Measurements from ENCODE around the gene RPS27A.
"Not testable (repeated sequence)": the region's sequence is repeated elsewhere in the genome, so short reads cannot be mapped to it uniquely, and the experiment has no call there.

RPS27A gene

DNA sequence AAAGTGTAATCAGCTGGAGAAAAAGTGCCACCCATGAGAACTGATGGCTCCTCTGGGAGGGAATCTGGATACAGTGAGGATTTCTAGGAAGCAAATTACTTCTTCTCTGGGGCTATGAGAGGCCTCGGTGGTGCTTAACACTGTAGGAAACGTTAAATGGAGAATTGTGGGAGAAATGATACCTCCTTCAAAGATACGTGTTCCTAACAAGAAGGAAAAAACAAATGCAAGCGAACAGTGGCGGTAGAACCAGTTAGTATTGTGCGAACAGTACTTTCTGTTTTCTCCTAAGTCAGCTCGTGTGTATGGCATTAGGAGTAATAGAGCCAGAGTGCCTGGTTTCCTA lies 37.1 kb downstream of the RPS27A start:
- H3K4me3 ChIP-seq (ENCODE audit: low read depth, low read length), result peak overlapping the region; percentile 91
- TF ChIP-seq, protein P1, sequence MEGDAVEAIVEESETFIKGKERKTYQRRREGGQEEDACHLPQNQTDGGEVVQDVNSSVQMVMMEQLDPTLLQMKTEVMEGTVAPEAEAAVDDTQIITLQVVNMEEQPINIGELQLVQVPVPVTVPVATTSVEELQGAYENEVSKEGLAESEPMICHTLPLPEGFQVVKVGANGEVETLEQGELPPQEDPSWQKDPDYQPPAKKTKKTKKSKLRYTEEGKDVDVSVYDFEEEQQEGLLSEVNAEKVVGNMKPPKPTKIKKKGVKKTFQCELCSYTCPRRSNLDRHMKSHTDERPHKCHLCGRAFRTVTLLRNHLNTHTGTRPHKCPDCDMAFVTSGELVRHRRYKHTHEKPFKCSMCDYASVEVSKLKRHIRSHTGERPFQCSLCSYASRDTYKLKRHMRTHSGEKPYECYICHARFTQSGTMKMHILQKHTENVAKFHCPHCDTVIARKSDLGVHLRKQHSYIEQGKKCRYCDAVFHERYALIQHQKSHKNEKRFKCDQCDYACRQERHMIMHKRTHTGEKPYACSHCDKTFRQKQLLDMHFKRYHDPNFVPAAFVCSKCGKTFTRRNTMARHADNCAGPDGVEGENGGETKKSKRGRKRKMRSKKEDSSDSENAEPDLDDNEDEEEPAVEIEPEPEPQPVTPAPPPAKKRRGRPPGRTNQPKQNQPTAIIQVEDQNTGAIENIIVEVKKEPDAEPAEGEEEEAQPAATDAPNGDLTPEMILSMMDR (conservative IDR thresholded peaks at IDR 0.05; ENCODE audit: low read depth, low read length), result no peak
- peak; percentile 5 for DNase-seq (ENCODE audit: low read depth)

DNA sequence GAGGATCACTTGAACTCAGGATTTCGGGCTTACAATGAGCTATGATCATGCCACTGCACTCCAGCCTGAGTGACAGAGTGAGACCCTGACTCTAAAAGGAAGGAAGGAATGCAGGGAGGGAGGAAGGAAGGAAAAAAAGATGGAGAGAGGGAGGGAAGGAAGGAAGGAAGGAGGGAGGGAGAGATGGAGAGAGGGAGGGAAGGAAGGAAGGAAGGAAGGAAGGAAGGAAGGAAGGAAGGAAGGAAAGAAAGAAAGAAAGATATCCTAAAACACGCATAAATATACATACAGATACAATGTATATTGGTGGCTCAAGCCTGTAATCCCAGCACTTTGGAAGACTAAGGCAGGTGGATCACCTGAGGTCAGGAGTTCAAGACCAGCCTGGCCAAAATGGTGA lies 41.9 kb downstream of the RPS27A start:
- DNase-seq (ENCODE audit: low read depth); H3K4me3 ChIP-seq (ENCODE audit: low read depth, low read length): not testable (repeated sequence)

DNA sequence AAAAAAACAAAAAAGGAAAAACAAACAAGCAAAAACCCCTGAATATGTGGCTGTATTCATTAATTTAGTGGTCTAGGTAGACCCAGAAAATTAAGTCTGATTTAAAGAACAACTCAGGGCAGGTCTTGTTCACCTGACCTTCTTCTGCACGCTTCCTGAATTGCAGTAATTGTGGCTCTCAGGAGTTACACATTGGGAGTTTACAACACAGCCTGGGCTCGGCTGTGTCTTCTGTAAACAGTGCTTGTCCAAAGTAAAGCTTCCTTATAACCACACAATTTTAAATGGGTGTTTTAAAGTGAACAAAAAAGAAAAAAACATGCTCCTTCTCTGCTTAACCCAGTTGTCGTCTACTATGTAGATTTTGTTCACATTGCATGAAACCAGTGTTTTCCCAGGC lies 44.8 kb downstream of the RPS27A start:
- no peak for DNase-seq (ENCODE audit: low read depth)
- TF ChIP-seq, protein P1 (conservative IDR thresholded peaks at IDR 0.05; ENCODE audit: low read depth, low read length), result no peak
- no peak overlapping the region for H3K4me3 ChIP-seq (ENCODE audit: low read depth, low read length)

DNA sequence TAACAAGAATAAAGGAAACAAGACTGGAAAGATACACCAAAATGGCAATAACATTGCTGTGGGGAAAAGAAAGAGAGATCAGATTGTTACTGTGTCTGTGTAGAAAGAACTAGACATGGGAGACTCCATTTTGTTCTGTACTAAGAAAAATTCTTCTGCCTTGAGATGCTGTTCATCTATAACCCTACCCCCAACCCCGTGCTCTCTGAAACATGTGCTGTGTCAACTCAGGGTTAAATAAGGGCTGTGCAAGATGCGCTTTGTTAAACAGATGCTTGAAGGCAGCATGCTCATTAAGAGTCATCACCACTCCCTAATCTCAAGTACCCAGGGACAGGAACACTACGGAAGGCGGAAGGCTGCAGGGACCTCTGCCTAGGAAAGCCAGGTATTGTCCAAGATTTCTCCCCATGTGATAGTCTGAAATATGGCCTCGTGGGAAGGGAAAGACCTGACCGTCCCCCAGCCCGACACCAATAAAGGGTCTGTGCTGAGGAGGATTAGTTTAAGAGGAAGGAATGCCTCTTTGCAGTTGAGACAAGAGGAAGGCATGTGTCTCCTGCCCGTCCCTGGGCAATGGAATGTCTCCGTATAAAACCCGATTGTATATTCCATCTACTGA lies 46.8 kb downstream of the RPS27A start:
- not testable (repeated sequence) for DNase-seq (ENCODE audit: low read depth); H3K4me3 ChIP-seq (ENCODE audit: low read depth, low read length)

DNA sequence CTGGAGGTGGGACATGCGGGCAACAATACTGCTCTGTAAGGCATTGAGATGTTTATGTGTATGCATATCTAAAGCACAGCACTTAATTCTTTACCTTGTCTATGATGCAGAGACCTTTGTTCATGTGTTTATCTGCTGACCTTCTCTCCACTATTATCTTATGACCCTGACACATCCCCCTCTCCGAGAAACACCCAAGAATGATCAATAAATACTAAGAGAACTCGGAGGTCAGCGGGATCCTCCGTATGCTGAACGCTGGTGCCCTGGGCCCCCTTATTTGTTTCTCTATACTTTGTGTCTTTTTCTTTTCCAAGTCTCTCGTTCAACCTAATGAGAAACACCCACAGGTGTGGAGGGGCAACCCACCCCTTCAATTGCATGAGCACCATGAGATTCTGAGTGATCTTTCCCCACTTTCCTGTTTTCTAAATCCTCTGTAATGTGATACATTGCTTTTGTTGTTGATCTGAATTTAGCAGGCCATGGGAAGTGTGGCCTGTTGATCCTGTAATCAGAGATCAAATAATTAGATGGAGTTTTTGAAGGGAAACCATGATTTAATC lies 47.5 kb downstream of the RPS27A start:
- not testable (repeated sequence) for H3K4me3 ChIP-seq (ENCODE audit: low read depth, low read length); DNase-seq (ENCODE audit: low read depth)

DNA sequence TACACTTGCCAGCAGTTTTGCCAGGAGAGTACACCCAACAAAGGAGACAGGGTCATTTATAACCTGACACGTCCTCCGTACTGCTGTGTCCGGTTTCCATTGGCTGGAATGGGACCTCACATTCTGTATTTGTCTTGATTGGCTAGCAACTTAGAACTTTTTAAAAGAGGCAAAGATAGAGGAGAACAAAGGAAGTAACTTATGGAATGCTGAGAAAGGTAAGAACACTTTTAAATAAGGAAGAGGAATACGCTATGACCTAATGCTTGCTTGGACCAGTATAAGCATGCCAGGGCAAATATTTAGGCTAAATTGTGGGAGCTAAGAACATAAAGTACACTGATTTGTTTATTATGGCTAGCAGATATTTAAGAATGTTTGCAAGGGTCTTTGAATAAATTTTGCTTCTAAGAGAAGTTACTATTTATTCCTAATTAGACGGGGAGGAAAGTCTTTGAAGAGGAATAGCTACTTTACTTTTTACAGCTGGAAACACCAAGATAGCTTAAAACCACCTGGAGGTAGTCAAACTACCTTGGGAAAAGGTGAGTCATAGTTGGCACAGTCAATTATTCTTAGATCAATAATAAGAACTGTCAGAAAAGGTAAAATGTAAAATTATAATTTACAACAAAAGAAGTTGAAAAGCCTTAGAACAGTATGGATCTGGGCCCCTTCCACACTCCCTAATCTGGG lies 48.5 kb downstream of the RPS27A start:
- H3K4me3 ChIP-seq (ENCODE audit: low read depth, low read length); DNase-seq (ENCODE audit: low read depth): not testable (repeated sequence)

DNA sequence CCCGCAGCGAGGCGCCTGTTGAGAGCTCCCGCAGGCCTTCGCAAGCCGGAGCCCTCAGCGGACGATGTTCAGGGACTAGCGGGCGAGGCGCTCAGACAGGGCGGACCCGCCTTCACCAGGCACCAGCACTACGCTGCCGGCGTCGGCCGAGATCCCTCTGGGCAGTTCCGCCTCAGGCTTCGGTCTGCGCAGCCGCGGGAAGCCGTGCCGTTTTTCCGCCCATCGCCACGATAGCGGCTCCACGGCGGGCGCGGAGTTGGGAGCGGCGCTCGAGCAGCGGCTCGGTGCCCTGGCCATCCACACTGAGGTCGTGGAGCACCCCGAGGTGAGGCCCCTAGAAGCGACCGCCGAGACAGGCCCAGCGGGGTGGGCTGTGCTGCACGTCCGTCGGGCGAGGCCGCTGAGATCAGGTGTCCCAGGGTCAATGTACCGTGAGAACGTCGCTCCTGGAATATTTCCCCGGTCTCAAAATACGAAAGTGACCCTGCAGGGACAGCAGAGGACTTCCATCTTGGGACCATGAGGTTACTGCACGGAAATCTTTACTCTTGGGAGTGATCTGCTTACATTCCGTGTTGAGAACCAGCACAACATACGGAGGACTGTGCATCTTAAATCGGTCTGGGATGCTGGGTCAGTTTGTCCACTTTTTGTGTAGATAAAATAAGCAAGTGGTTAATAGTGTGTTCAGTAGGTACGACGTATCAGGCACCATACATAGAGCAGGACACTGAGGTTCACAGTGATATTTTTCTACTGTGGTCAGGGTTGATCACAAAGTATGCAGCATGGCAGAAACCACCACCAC lies 49.8 kb downstream of the RPS27A start:
- TF ChIP-seq, protein P1 (conservative IDR thresholded peaks at IDR 0.05; ENCODE audit: low read depth, low read length), result no peak
- DNase-seq (ENCODE audit: low read depth), result peak; percentile 93

DNA sequence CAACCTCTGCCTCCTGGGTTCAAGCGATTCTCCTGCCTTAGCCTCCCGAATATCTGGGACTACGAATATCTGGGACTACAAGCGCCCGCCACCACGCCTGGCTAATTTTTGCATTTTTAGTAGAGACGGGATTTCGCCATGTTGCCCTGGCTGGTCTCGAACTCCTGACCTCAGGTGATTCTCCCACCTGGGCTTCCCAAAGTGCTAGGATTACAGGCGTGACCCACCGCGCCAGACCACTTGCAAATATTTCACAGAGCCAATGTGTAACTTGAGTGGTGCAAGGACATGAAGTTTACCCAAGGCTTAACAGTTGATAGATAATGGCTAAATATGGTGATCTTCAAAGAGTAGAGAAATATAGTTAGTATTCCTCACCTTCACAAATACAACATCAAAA lies 50.6 kb downstream of the RPS27A start:
- H3K4me3 ChIP-seq (ENCODE audit: low read depth, low read length), result no peak overlapping the region
- TF ChIP-seq, protein P1 (conservative IDR thresholded peaks at IDR 0.05; ENCODE audit: low read depth, low read length), result no peak
- DNase-seq (ENCODE audit: low read depth), result no peak

More for the DNA sequence above, 49.8 kb downstream of the RPS27A start:
- peak overlapping the region; percentile 84 for H3K4me3 ChIP-seq (ENCODE audit: low read depth, low read length)

Data from choroid plexus epithelial cell (primary cell).